ENCODE data around the gene GLIS1. TPM values are rescaled to one million over a fixed set of nuclear protein-coding genes. Genes with fewer than 3 reads are reported as not detected.

The GLIS1 gene
- total and polyA plus RNA-seq, 2 of the 8 experiments (the other 6 are each of a cell fraction or from before 2014, with no cell fraction given): 0.15 to 0.22 TPM

GRCh38 chr1:53536606-53537005 is 202.4 kb downstream of the GLIS1 start:
- H3K18ac ChIP-seq (ENCODE audit: extremely low read depth, low read length): no peak overlapping the region
- no peak overlapping the region for H2BK5ac ChIP-seq (ENCODE audit: low read depth, low read length)
- H2BK12ac ChIP-seq (ENCODE audit: low read depth, low read length): no peak overlapping the region
- H2BK15ac ChIP-seq (ENCODE audit: low read length): no peak overlapping the region
- no peak overlapping the region for H3K23ac ChIP-seq (ENCODE audit: insufficient read length)
- no peak overlapping the region for H2BK20ac ChIP-seq (ENCODE audit: low read length)
- peaks cover 0 to 3% of the 10 kb centered on the region in 2 experiments for H4K20me1 ChIP-seq (replicated peaks in 1 of 2; ENCODE audit: control insufficient read depth in 1 of 2, insufficient read depth in 2 of 2, low read length in 2 of 2)
- H3K79me2 ChIP-seq (ENCODE audit: control insufficient read depth in 1 of 2, insufficient read depth in 2 of 2, low read length in 2 of 2): no peaks in the 10 kb centered on the region
- H3K9ac ChIP-seq (replicated peaks in 1 of 4; ENCODE audit: extremely low read depth in 1 of 4, low read depth in 3 of 4, low read length in 3 of 4): no peak overlapping the region
- WGBS, 2 experiments (ENCODE audit: extremely low coverage in 1 of 2, insufficient coverage in 1 of 2, insufficient read length in 1 of 2, insufficient replicate concordance in 2 of 2, low coverage in 1 of 2, low lambda C conversion rate in 2 of 2, missing lambda C conversion rate in 1 of 2): 87% methylated on average over 6 of the region's 6 CpGs; no CpG with 5 or more reads in 1 of the 2 experiments
- no peak for FAIRE-seq
- no peak overlapping the region for H3K4me3 ChIP-seq (ENCODE audit: extremely low read depth in 1 of 4, insufficient read depth in 2 of 4, low read depth in 3 of 4, low read length in 4 of 4)
- no peak overlapping the region for H3K14ac ChIP-seq (ENCODE audit: insufficient read length)
- H3K27ac ChIP-seq (ENCODE audit: low read depth, low read length): no peak overlapping the region
- H3K36me3 ChIP-seq (ENCODE audit: control insufficient read depth in 2 of 4, insufficient read depth in 4 of 4, low read length in 3 of 4): no peaks in the 10 kb centered on the region
- no peaks in the 10 kb centered on the region; a peak in 1 of 7 replicates for H3K27me3 ChIP-seq (replicated peaks in 1 of 4; ENCODE audit: control insufficient read depth in 3 of 4, extremely low read depth in 1 of 4, insufficient read depth in 3 of 4, low read length in 3 of 4)
- no peak for DNase-seq (ENCODE audit: low read depth in 1 of 2, low spot score in 2 of 2)
- no peak overlapping the region for H4K8ac ChIP-seq (ENCODE audit: extremely low read depth, insufficient read depth, low read length)
- H3K79me1 ChIP-seq (ENCODE audit: low read depth, low read length): no peaks in the 10 kb centered on the region
- H4K5ac ChIP-seq (ENCODE audit: insufficient read length, low read depth, low read length): no peak overlapping the region
- no peaks in the 10 kb centered on the region for H3K9me3 ChIP-seq (ENCODE audit: insufficient read depth in 2 of 2, low read depth in 1 of 2, low read length in 1 of 2)
- H3K4ac ChIP-seq (replicated peaks; ENCODE audit: insufficient read length, low read depth, low read length): no peak overlapping the region
- ChIA-PET CTCF (ENCODE audit: partially characterized antibody) (interaction anchor here (0.9 to 2.8 kb wide), 4 partner anchors 11 to 57 kb away, joined by 3 to 13 read pairs (median 5); no protein-coding TSS in a partner anchor), POLR2A (ENCODE audit: partially characterized antibody) (interaction anchor here (1.6 kb wide), 1 partner anchor 10 kb away, joined by 5 read pairs; no protein-coding TSS in a partner anchor)
- no peak overlapping the region for H2AK5ac ChIP-seq (ENCODE audit: low read depth, low read length)
- H4K91ac ChIP-seq (replicated peaks; ENCODE audit: insufficient read length, low read length): no peak overlapping the region
- H2AFZ ChIP-seq (ENCODE audit: low read length): no peak overlapping the region
- no peak overlapping the region for H2BK120ac ChIP-seq (replicated peaks; ENCODE audit: low read depth, low read length)
- H3K4me2 ChIP-seq (ENCODE audit: insufficient read depth in 1 of 2, low read depth in 2 of 2, low read length in 2 of 2): no peak overlapping the region
- H3K56ac ChIP-seq (replicated peaks; ENCODE audit: insufficient read length, low read depth, low read length): no peak overlapping the region
- peaks cover 4% of the 10 kb centered on the region; the same call in 1 of the 2 replicates for H3K23me2 ChIP-seq (ENCODE audit: low read depth, low read length)
- H3K4me1 ChIP-seq (replicated peaks in 1 of 4; ENCODE audit: control insufficient read depth in 3 of 4, insufficient read depth in 4 of 4, low read length in 3 of 4): no peaks in the 10 kb centered on the region; a peak in 2 of 7 replicates
- TF ChIP-seq RAD21 (IDR thresholded peaks at IDR 0.05 in 1 of 2, conservative IDR thresholded peaks at IDR 0.05 in 1 of 2; ENCODE audit: low read depth in 2 of 2, low read length in 2 of 2): no peak
- no peak for TF ChIP-seq RNF2 (IDR thresholded peaks at IDR 0.05; ENCODE audit: borderline replicate concordance, low read depth, low read length, missing control alignments, poor library complexity, severe bottlenecking)
- no peak for TF ChIP-seq BACH1 (IDR thresholded peaks at IDR 0.05; ENCODE audit: low read length)
- no peak for TF ChIP-seq ATF3 (IDR thresholded peaks at IDR 0.05; ENCODE audit: insufficient read depth, low read depth, low read length)
- no peak for TF ChIP-seq GTF2F1 (IDR thresholded peaks at IDR 0.05; ENCODE audit: borderline replicate concordance, low read depth, low read length)
- TF ChIP-seq MAFK (IDR thresholded peaks at IDR 0.05; ENCODE audit: low read depth, low read length): no peak
- no peak for TF ChIP-seq CHD2 (IDR thresholded peaks at IDR 0.05; ENCODE audit: low read length)
- TF ChIP-seq TAF7 (optimal IDR thresholded peaks at IDR 0.05; ENCODE audit: borderline replicate concordance, low read depth, low read length): no peak
- TF ChIP-seq CTCF (IDR thresholded peaks at IDR 0.05; ENCODE audit: control extremely low read depth in 1 of 3, insufficient read depth in 1 of 3, low read depth in 1 of 3, low read length in 3 of 3): no peak

Measured in H1 (cell line).